GM19043 (cell line): ENCODE data around the gene TBC1D22A.

ENCODE experiments used
- ATAC-seq: cut with Tn5 transposase; IDR thresholded peaks from one replicate; pipeline ENCODE4 v1.9.1; 2021; ENCODE audit warnings: low read depth; ENCODE audit not compliant: unreplicated experiment

Gene TBC1D22A

DNA sequence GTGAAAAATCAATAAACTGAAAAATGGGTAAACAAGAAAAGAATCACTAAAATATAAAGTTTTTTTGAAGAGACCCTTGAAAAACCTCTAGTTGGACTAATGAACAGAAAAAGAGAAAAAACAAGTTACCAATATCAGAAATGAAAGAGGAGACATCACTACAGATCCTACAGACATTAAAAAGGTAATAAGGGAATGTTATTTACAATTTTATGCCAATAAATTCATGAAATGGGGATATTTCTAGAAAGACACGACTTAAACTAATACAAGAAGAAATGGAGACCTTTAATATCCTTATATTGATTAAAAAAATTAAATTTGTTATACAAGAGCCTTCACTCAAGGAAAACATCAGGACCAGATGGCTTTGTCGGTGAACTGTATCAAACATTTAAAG lies 109.4 kb downstream of the TBC1D22A start:
- ATAC-seq: no peak

DNA sequence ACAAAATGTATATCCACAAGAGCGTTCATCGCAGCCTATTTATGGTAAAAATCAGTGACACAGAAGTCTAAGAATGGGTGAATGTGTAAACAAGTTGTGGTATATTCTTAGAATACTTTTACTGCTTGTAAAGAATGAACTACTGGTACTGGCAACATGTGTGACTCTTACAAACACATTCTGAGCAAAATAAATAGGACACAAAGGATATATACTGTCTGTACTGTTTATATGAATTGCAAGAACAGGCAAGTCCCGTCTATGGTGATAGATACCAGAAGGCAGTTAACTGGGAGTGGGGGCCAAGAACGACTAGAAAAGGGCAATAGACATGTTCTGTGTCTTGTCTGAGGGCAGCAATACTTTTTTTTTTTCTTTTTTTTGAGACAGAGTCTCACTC lies 112.6 kb downstream of the TBC1D22A start:
- ATAC-seq: no peak

- ATAC-seq: no peak
Observed at GRCh38 chr22:46876357-46876934, 114.0 kb downstream of the TBC1D22A start.

DNA sequence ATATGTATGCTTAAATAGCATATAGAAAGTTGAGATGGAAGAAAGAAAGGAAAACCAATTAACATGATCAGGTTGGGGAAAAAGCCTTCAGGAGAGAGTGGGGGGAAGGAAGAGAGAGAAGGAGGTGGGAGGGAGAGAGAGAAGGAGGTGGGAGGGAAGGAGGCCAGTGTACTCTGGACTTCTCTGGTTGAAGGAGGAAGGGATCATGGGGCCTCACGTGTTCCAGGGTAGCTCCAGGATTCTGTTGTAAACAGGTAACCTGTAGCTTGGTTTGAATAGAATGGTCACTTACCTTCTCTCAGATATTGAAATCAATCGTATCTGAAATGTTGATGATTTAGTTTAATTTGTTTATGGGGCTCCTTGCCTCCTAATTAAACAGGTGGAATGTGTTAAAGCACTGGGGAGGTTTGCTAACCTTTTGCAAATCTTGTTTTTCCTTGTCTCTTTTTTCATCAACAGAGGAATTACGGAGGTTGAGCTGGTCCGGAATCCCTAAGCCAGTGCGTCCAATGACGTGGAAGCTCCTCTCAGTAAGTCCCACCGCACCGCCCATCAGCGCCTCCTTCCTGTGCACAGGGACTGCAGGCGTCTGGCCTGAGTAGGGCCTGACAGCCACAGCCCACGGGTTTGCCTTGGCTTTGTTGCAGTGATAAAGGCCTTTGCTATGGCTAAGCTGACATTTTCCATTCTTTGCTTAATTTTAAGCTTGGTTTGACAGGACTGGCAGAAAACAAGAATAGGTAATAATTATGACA lies 115.9 kb downstream of the TBC1D22A start:
- no peak for ATAC-seq

- ATAC-seq: no peak
Observed at GRCh38 chr22:46879083-46879482, 116.6 kb downstream of the TBC1D22A start.

GRCh38 chr22:46881373-46882118 lies 119.1 kb downstream of the TBC1D22A start:
- ATAC-seq: no peak

- ATAC-seq: no peak
Observed at GRCh38 chr22:46883092-46883910, 120.9 kb downstream of the TBC1D22A start.

GRCh38 chr22:46884365-46884764 lies 121.9 kb downstream of the TBC1D22A start:
- ATAC-seq: no peak

DNA sequence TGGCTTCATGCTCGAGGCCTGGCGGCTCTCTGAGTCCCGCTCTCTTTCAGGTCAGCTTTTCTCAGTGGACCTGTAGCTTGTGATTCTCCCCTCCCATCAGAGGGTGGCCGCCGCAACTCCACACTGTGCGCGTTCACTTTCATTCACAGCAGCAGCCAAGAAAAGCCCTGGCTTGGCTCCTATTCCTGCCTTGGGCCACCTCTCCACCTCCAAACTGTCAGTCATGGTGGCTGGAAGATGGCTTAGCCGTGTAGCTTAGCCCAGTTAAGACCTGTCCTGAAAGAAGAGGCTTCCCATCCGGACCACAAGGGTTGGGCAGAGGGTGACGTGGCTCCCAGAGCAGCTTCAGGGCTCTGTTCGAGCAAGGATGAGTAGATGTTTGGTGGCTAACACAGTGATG lies 125.5 kb downstream of the TBC1D22A start:
- no peak for ATAC-seq

DNA sequence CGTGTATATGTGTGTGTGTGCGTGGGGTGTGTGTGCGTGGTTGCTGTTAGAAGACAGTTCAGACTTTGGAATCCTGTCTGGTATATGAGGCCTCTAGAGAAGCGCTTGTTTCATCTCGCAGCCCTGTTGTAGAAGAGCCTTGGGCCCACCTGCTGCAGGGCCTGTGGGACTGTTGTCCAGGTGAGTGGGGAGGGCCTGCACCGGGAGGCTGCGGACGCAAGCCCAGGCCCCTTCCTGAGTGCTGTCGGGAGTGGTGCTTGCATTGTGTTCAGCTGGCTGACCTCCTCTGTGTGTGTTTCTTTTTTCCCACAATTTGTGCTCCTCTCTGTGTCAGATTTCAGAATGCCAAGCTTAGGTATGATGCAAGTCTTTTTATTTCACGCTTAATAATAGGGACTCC lies 128.4 kb downstream of the TBC1D22A start:
- no peak for ATAC-seq

GRCh38 chr22:46891382-46891951 lies 129.0 kb downstream of the TBC1D22A start:
- no peak for ATAC-seq

- no peak for ATAC-seq
Observed at GRCh38 chr22:46892866-46893265, 130.4 kb downstream of the TBC1D22A start.

- ATAC-seq: no peak
Observed at GRCh38 chr22:46893281-46894020, 131.0 kb downstream of the TBC1D22A start.

DNA sequence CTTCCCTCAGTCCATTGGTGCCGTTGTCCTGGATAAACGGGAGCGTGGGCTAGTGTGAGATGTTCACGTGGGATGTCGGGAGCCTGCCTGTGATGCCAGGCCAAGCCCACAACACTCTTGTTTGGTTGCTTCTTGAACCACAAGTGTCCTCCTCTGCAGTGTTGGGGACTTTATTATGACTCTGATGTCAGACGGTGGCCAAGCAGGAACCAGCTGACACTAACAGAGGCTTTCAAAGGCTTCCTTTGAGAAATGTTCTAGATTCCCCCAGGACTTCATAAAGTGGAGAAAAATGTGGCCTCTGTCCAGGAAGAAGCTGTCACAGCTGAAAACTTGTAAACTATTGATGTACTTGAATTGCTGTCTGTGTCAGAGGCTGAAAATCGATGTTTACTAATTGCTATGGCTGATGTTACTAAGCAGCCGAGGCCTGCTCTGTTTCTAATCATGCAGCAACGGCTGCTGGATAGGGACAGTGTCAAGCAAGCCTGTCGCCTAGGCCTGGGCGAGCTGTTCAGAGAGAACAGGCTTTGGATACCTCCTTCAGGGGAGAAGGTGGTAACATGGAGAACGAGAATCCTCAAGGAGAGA lies 131.7 kb downstream of the TBC1D22A start:
- ATAC-seq: no peak

DNA sequence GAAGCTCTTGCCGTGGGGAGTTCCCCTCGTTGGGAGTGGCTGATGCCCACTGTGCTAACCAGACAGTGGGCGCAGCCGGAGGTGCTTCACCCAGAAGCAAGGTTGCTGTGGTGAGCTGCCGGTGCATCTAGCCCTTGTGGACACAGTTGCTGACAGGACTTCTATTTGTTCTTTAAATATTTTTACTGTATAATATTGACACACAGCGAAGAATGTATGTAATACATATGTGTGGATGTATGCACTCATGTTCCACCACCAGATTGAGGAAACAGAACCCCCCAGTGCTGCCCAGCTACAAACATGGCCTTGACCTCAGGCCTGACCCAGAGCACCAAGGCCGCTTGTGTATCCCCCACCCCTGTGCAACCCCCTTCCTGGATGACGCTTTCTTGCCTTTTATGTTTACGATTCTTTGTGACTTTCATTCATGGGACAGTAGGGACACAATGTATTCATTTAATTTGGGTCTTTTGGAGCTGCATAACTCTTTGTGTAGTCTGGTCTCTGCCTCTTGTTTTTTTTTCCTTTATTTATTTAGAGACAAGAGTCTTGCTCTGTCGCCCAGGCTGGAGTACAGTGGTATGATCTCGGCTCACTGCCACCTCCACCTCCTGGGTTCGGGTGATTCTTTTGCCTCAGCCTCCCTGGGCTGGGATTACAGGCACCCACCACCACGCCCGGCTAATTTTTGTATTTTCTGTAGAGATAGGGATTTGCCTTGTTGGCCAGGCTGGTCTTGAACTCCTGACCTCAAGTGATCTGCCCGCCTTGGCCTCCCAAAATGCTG lies 132.6 kb downstream of the TBC1D22A start:
- no peak for ATAC-seq

GRCh38 chr22:46895753-46896152 lies 133.3 kb downstream of the TBC1D22A start:
- no peak for ATAC-seq

GRCh38 chr22:46896166-46896565 lies 133.7 kb downstream of the TBC1D22A start:
- no peak for ATAC-seq

GRCh38 chr22:46896568-46897245 lies 134.3 kb downstream of the TBC1D22A start:
- no peak for ATAC-seq
